SK-N-MC (cell line): Measurements from ENCODE around the gene KCNAB3.

Experiments
- DNase-seq: peaks from one replicate; pipeline ENCODE4 v3.0.0-alpha.2; 2011; ENCODE audit warnings: low read depth, low spot score
- H3K27ac ChIP-seq: fragments of 200-600 bp; sonication (generic); 2 replicates; pipeline ENCODE4 v1.5.1; 2016; ENCODE audit warnings: mixed run types
- H3K36me3 ChIP-seq: fragments of 200-600 bp; sonication (generic); 2 replicates; pipeline ENCODE4 v1.6.1; 2017; ENCODE audit warnings: antibody characterized with exemption, low read length, mixed read lengths; ENCODE audit not compliant: insufficient read depth
- H3K4me3 ChIP-seq: fragments of 200-600 bp; sonication (generic); 2 replicates; pipeline ENCODE4 v1.5.1; 2016
- H3K9ac ChIP-seq: fragments of 200-600 bp; sonication (generic); 2 replicates; pipeline ENCODE4 v1.8.0; 2017; ENCODE audit warnings: mixed run types, mixed read lengths; ENCODE audit not compliant: insufficient read length
- H3K9me3 ChIP-seq: fragments of 200-600 bp; sonication (generic); 2 replicates; pipeline ENCODE4 v1.6.1; 2017; ENCODE audit warnings: low read depth, mild to moderate bottlenecking, antibody characterized with exemption, low read length, moderate library complexity, mixed read lengths
- EZH2 ChIP-seq: fragments of 200-600 bp; sonication (generic); IDR thresholded peaks from one replicate; pipeline ENCODE4 v1.6.1; 2017; ENCODE audit warnings: antibody characterized with exemption
- FOXP2 ChIP-seq: optimal IDR thresholded peaks from 2 replicates; pipeline ENCODE3; 2011; ENCODE audit warnings: mild to moderate bottlenecking, moderate library complexity; ENCODE audit not compliant: insufficient read depth; ENCODE audit errors: extremely low read length, control extremely low read depth
- POLR2AphosphoS5 ChIP-seq: IDR thresholded peaks from 2 replicates; pipeline ENCODE4 v1.6.1; 2012; ENCODE audit warnings: mild to moderate bottlenecking, low read depth, low read length, borderline replicate concordance

Gene KCNAB3

DNA sequence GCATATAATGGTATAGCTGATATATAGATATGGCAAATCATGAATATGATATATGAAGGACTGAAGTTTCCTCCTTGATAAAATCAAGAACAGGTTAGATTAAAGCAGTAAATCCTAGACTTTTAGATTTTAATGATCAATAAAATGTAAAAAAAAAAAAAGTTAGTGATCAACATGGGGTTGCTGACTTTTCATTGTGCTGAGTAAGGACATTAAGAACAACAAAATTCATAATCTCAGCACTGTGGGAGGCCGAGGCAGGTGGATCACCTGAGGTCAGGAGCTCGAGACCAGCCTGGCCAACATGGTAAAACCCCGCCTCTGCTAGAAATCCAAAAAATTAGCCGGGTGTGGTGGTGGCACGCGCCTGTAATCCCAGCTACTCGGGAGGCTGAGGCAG, 51.4 kb downstream of the KCNAB3 start:
- H3K36me3 ChIP-seq = peaks cover 11% of the 10 kb centered on the region; the same call in 1 of the 2 replicates
- TF ChIP-seq EZH2 (no peak), FOXP2 (no peak)
- no peak overlapping the region for H3K9ac ChIP-seq

DNA sequence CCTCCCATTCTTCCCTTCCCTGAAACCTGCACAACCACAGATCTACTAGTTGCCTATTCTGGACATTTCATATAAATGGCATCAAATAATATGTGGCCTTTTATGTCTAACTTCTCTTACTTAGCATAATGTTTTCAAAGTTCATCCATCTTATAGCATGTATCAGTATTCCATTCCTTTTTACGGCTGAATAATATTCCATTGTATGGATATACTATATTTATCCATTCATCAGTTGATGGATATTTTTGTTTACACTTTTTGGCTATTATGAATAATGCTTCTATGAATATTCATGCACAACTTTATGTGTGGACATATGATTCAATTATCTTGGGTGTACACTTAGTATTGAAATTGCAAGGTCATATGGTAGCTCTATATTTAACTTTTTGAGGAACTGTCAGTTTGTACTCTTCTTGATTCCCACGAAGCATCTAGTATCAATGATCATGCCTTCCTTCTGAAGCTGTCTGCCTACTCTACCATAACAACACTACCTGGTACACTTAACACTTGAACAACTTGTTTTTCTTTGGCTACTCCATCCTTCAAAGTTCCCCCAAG, 53.8 kb downstream of the KCNAB3 start:
- Histone ChIP-seq H3K9ac (no peak overlapping the region), H3K27ac (no peak overlapping the region), H3K36me3 (peaks cover 11% of the 10 kb centered on the region; the same call in 1 of the 2 replicates), H3K4me3 (no peak overlapping the region), H3K9me3 (no peaks in the 10 kb centered on the region)
- no peak for TF ChIP-seq FOXP2
- TF ChIP-seq EZH2 = no peak
- TF ChIP-seq POLR2AphosphoS5 = no peak
- no peak for DNase-seq

More for the DNA sequence above, 51.4 kb downstream of the KCNAB3 start:
- H3K27ac ChIP-seq = no peak overlapping the region
- no peaks in the 10 kb centered on the region for H3K9me3 ChIP-seq
- no peak overlapping the region for H3K4me3 ChIP-seq
- DNase-seq = no peak

DNA sequence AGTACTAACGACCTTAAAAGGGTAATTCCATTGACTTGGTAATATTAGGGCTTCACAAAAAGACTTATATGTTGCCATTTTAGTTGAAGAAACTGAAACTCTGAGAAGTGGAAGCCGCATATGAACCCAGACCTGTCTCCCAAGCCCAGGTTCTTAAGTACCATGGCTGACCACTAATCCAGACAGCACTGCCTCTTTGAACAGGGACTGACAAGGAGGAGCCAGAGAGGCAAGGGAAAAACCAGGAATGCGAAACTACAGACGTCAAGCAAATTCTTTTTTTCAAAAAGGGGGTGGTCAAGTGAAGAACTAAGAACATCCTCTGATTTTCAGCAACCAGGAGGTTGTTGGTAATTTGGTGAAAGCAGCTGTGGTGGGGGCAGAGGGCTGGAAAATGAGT, 56.6 kb downstream of the KCNAB3 start:
- H3K27ac ChIP-seq = no peak overlapping the region
- H3K36me3 ChIP-seq = 0 out of 2 replicates have a peak, but pooled peaks cover 2% of the 10 kb centered on the region
- H3K9me3 ChIP-seq = no peaks in the 10 kb centered on the region
- no peak overlapping the region for H3K4me3 ChIP-seq
- no peak overlapping the region for H3K9ac ChIP-seq
- TF ChIP-seq EZH2 (no peak), POLR2AphosphoS5 (no peak), FOXP2 (no peak)
- DNase-seq = no peak
